CD4-positive, alpha-beta T cell (primary cell): ENCODE results near the gene KRT28. TPM values are rescaled to one million over a fixed set of nuclear protein-coding genes. Genes with fewer than 3 reads are reported as not detected.
"Not testable (repeated sequence)": the region's sequence is repeated elsewhere in the genome, so short reads cannot be mapped to it uniquely, and the experiment has no call there.

Source experiments
- ATAC-seq: fragments of 200-7000 bp; cut with Tn5 transposase; one replicate; pipeline ENCODE4 v1.10.0; 2022; ENCODE audit warnings: mild to moderate bottlenecking; ENCODE audit not compliant: poor library complexity
- CTCF ChIA-PET: fragments of 350-600 bp; sonication (Branson Sonifier 250); formaldehyde crosslinking; loops from one replicate; lab custom pipeline; 2021; ENCODE audit warnings: antibody characterized with exemption, inconsistent platforms; lab: Charles Lee
- POLR2A ChIA-PET: fragments of 350-600 bp; sonication (Branson Sonifier 250); formaldehyde crosslinking; loops from one replicate; lab custom pipeline; 2021; ENCODE audit warnings: antibody characterized with exemption, inconsistent platforms; lab: Charles Lee
- DNase-seq, 14 experiments: peaks; one replicate each; pipeline ENCODE4 v3.0.0-alpha.2; 2013 to 2020; ENCODE audit warnings: mixed read lengths in 2 of 14
- H3K27ac ChIP-seq, 2 donors: one replicate each; pipeline versions ENCODE4 v1.5.1 to v1.7.0; 2013; ENCODE audit warnings: low read length in 2 of 2, low read depth in 1 of 2, mild to moderate bottlenecking in 1 of 2
- H3K27me3 ChIP-seq, 2 experiments: 1 replicate in 1 of 2; 2 replicates in 1 of 2; pipeline versions ENCODE4 v1.6.1 to v1.7.0; 2013; ENCODE audit warnings: low read length in 2 of 2, control low read depth in 1 of 2, mild to moderate bottlenecking in 1 of 2, moderate library complexity in 1 of 2; ENCODE audit not compliant: insufficient read depth in 2 of 2, control insufficient read depth in 1 of 2
- H3K36me3 ChIP-seq: one replicate; pipeline ENCODE4 v1.6.1; 2013; ENCODE audit warnings: low read length, control low read depth; ENCODE audit not compliant: insufficient read depth
- H3K4me1 ChIP-seq: one replicate; pipeline ENCODE4 v1.6.1; 2013; ENCODE audit warnings: low read length, control low read depth; ENCODE audit not compliant: insufficient read depth
- H3K4me3 ChIP-seq: one replicate; pipeline ENCODE4 v1.5.1; 2013; ENCODE audit warnings: mild to moderate bottlenecking, low read length, moderate library complexity
- H3K9me3 ChIP-seq, 2 experiments: 1 replicate in 1 of 2; 2 replicates in 1 of 2; pipeline versions ENCODE4 v1.6.1 to v1.7.0; 2013; ENCODE audit warnings: low read length in 2 of 2, mild to moderate bottlenecking in 2 of 2, control low read depth in 1 of 2, moderate library complexity in 1 of 2; ENCODE audit not compliant: control insufficient read depth in 1 of 2, insufficient read depth in 1 of 2
- H3K27ac Mint-ChIP-seq: one replicate; pipeline ENCODE4 v1.8.0; 2020; ENCODE audit warnings: mixed read lengths
- H3K27me3 Mint-ChIP-seq: one replicate; pipeline ENCODE4 v1.8.0; 2021; ENCODE audit warnings: mixed read lengths
- H3K36me3 Mint-ChIP-seq: one replicate; pipeline ENCODE4 v1.8.0; 2021; ENCODE audit warnings: low read depth, mixed read lengths
- H3K4me1 Mint-ChIP-seq: one replicate; pipeline ENCODE4 v1.8.0; 2021; ENCODE audit warnings: low read depth, mixed read lengths
- H3K4me3 Mint-ChIP-seq: one replicate; pipeline ENCODE4 v1.8.0; 2020; ENCODE audit warnings: mild to moderate bottlenecking, mixed read lengths
- H3K9me3 Mint-ChIP-seq: one replicate; pipeline ENCODE4 v1.8.0; 2020; ENCODE audit warnings: mixed read lengths
- CTCF ChIP-seq: fragments of 200-600 bp; IDR thresholded peaks from one replicate; pipeline ENCODE4 v1.8.0; 2022; ENCODE audit warnings: antibody characterized with exemption, mild to moderate bottlenecking
- intact Hi-C, 2 experiments: fragments of 100-400 bp; cut with DNase I in 1 of 2; cut with micrococcal nuclease in 1 of 2; formaldehyde crosslinking; loops; one replicate each; pipeline versions ENCODE4 v1.15.1 to v1.9.0; 2023 to 2025; cut with DNase I, micrococcal nuclease
- total RNA-seq, 174 experiments: library from RNA in 2 of 174; stranded (reverse) in 2 of 174; gene quantifications; one replicate each; pipeline ENCODE4 v1.2.3 and lab custom pipeline; 2021 to 2026

Gene KRT28
- total RNA-seq, 2 experiments from 2014 or later: not detected

- H3K4me3 ChIP-seq: no peak overlapping the region
- H3K9me3 Mint-ChIP-seq: peaks cover 2% of the 10 kb centered on the region
- H3K4me3 Mint-ChIP-seq: peak overlapping the region; percentile 87
- peaks cover 2% of the 10 kb centered on the region for H3K36me3 ChIP-seq
- H3K27me3 Mint-ChIP-seq: peaks cover 29% of the 10 kb centered on the region
- CTCF ChIA-PET: interaction anchor here (1.0 kb wide), 1 partner anchor 846 kb away, joined by 4 read pairs; no protein-coding TSS in a partner anchor
- H3K27me3 ChIP-seq: peaks cover 3 to 13% of the 10 kb centered on the region in 2 experiments
- H3K27ac Mint-ChIP-seq: peak overlapping the region; percentile 68
- no peak overlapping the region for H3K27ac ChIP-seq
- POLR2A ChIA-PET: interaction anchor here (0.9 kb wide), 1 partner anchor 872 kb away, joined by 4 read pairs; no protein-coding TSS in a partner anchor
- ATAC-seq: no peak
- H3K36me3 Mint-ChIP-seq: peaks cover 24% of the 10 kb centered on the region
- peaks cover 5% of the 10 kb centered on the region for H3K4me1 ChIP-seq
- no peak for TF ChIP-seq CTCF
- no peaks in the 10 kb centered on the region for H3K9me3 ChIP-seq
- no peak for DNase-seq
- peaks cover 33% of the 10 kb centered on the region for H3K4me1 Mint-ChIP-seq
- intact Hi-C loops: loop anchor here in 1 of 2 experiments (5.0 kb wide), 1 partner anchor 1200 kb away; the partner anchor contains the start of gene DNAJC7
These were observed 17.4 kb upstream of the KRT28 start for GRCh38 chr17:40817103-40817682.

DNA sequence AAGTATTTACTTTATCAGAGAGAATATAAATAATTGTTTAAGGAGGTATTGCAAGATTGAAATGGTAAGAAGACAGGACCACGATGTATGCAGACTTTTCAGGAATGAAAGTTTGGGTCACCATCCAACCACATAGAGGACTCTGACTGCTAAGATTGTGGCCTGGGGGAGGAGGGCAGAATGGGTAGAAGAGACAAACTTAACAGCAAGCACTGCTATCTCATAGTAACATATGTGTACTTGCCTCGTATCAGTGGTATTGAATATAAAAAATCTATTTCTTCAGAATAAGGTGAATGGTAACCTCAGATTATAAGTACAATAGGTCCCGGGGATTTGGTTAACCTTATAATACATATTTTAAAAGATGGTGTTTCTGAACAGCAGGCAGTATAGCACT is 16.8 kb upstream of the KRT28 start:
- ATAC-seq (no peak), DNase-seq (no peak)
- Histone ChIP-seq H3K27ac (no peak overlapping the region), H3K9me3 (no peaks in the 10 kb centered on the region), H3K4me1 (peaks cover 5% of the 10 kb centered on the region), H3K27me3 (peaks cover 3 to 19% of the 10 kb centered on the region in 2 experiments), H3K36me3 (no peaks in the 10 kb centered on the region), H3K4me3 (no peak overlapping the region)
- no peak for TF ChIP-seq CTCF
- Mint-ChIP-seq H3K27ac (no peak overlapping the region), H3K4me1 (peaks cover 33% of the 10 kb centered on the region), H3K9me3 (peaks cover 2% of the 10 kb centered on the region), H3K36me3 (peaks cover 24% of the 10 kb centered on the region), H3K4me3 (peak overlapping the region; percentile 87), H3K27me3 (peaks cover 35% of the 10 kb centered on the region)
- intact Hi-C loops: loop anchor here in 1 of 2 experiments (5.0 kb wide), 1 partner anchor 1201 kb away; the partner anchor contains the start of gene DNAJC7
- ChIA-PET CTCF (interaction anchor here (0.6 to 1.1 kb wide), 3 partner anchors 8 to 846 kb away, joined by 3 to 4 read pairs (median 3); no protein-coding TSS in a partner anchor), POLR2A (interaction anchor here (0.9 kb wide), 1 partner anchor 873 kb away, joined by 4 read pairs; no protein-coding TSS in a partner anchor)

GRCh38 chr17:40815381-40815780 is 15.6 kb upstream of the KRT28 start:
- H3K27me3 ChIP-seq: peaks cover 6 to 30% of the 10 kb centered on the region in 2 experiments
- Mint-ChIP-seq H3K36me3 (peaks cover 24% of the 10 kb centered on the region), H3K4me3 (no peak overlapping the region), H3K4me1 (peaks cover 30% of the 10 kb centered on the region), H3K9me3 (peaks cover 2% of the 10 kb centered on the region), H3K27me3 (peaks cover 45% of the 10 kb centered on the region), H3K27ac (no peak overlapping the region)
- no peak overlapping the region for H3K27ac ChIP-seq
- no peak for TF ChIP-seq CTCF
- DNase-seq (no peak), ATAC-seq (no peak)
- POLR2A ChIA-PET: interaction anchor here (1.0 kb wide), 1 partner anchor 873 kb away, joined by 3 read pairs; no protein-coding TSS in a partner anchor
- intact Hi-C loops: loop anchor here in 1 of 2 experiments (5.0 kb wide), 1 partner anchor 1202 kb away; the partner anchor contains the start of gene DNAJC7
- H3K36me3 ChIP-seq: no peaks in the 10 kb centered on the region
- H3K4me3 ChIP-seq: no peak overlapping the region
- peaks cover 5% of the 10 kb centered on the region for H3K4me1 ChIP-seq
- no peaks in the 10 kb centered on the region for H3K9me3 ChIP-seq
- CTCF ChIA-PET: interaction anchor here (0.8 to 1.1 kb wide), 2 partner anchors 734 to 847 kb away, joined by 3 to 4 read pairs; no protein-coding TSS in a partner anchor

- H3K36me3 Mint-ChIP-seq: peaks cover 24% of the 10 kb centered on the region
- H3K9me3 Mint-ChIP-seq, H3K4me1 ChIP-seq, H3K4me3 ChIP-seq, H3K9me3 ChIP-seq, CTCF ChIA-PET, H3K4me3 Mint-ChIP-seq, ATAC-seq, H3K27ac Mint-ChIP-seq, H3K36me3 ChIP-seq, DNase-seq, POLR2A ChIA-PET, H3K27ac ChIP-seq: not testable (repeated sequence)
- intact Hi-C loops: loop anchor here in 1 of 2 experiments (5.0 kb wide), 1 partner anchor 1203 kb away; the partner anchor contains the start of gene DNAJC7
- H3K27me3 ChIP-seq: peaks cover 13 to 37% of the 10 kb centered on the region in 2 experiments
- H3K4me1 Mint-ChIP-seq: peaks cover 23% of the 10 kb centered on the region
- H3K27me3 Mint-ChIP-seq: peaks cover 52% of the 10 kb centered on the region
These were observed 14.9 kb upstream of the KRT28 start for GRCh38 chr17:40814657-40815056.
